K562 (cell line): Measurements from ENCODE around the gene AK4. TPM values are rescaled to one million over a fixed set of nuclear protein-coding genes. Genes with fewer than 3 reads are reported as not detected.

Experiments used
- BRD4 ChIP-seq: fragments of 200-600 bp; sonication (generic); IDR thresholded peaks from 2 replicates; pipeline ENCODE4 v1.6.1; 2017; ENCODE audit warnings: inconsistent platforms
- CBFB ChIP-seq: sonication (generic); formaldehyde crosslinking; IDR thresholded peaks from 2 replicates; pipeline ENCODE4 v1.4.0; 2020; ENCODE audit warnings: mild to moderate bottlenecking, missing genetic modification reagents
- EGR1 ChIP-seq: fragments of 450-650 bp; conservative IDR thresholded peaks from 2 replicates; pipeline ENCODE4 v1.6.1; 2017; ENCODE audit warnings: mild to moderate bottlenecking
- ETV1 ChIP-seq: fragments of 450-650 bp; conservative IDR thresholded peaks from 2 replicates; pipeline ENCODE4 v1.6.1; 2016; ENCODE audit warnings: missing genetic modification characterization, control low read depth, low read depth, missing compliant biosample characterization
- FOXK2 ChIP-seq, 2 experiments: fragments of 450-650 bp; IDR thresholded peaks in 1 of 2; conservative IDR thresholded peaks in 1 of 2; 2 replicates each; pipeline ENCODE4 v1.6.1; 2016; ENCODE audit warnings: low read depth in 2 of 2, mild to moderate bottlenecking in 1 of 2
- MTA3 ChIP-seq: fragments of 450-650 bp; formaldehyde crosslinking; IDR thresholded peaks from 2 replicates; pipeline ENCODE4 v1.6.1; 2017; ENCODE audit warnings: mild to moderate bottlenecking, borderline replicate concordance
- TAF7 ChIP-seq: fragments of 450-650 bp; IDR thresholded peaks from 2 replicates; pipeline ENCODE4 v1.6.1; 2016; ENCODE audit warnings: missing genetic modification characterization, missing compliant biosample characterization
- ZBTB8A ChIP-seq: fragments of 450-650 bp; IDR thresholded peaks from 2 replicates; pipeline ENCODE4 v1.6.1; 2018; ENCODE audit warnings: mild to moderate bottlenecking, moderate library complexity; ENCODE audit not compliant: partially characterized antibody
- ZNF121 ChIP-seq: sonication (generic); formaldehyde crosslinking; conservative IDR thresholded peaks from 2 replicates; pipeline ENCODE4 v1.8.0; 2022; ENCODE audit warnings: missing genetic modification reagents
- ZNF696 ChIP-seq: fragments of 250-450 bp; sonication (Bioruptor Pico); conservative IDR thresholded peaks from 2 replicates; pipeline ENCODE4 v1.4.0; 2020; ENCODE audit warnings: mild to moderate bottlenecking, moderate library complexity
- polyA plus RNA-seq, 8 experiments: library from polyadenylated mRNA; depleted of rRNA in 4 of 8; stranded (reverse) in 5 of 8; unstranded in 3 of 8; fragments of >200 nt; fragmentation: Nextera tagmentation in 2 of 8; fragmentation: Illumina TruSeq in 1 of 8; extraction: Ambion mirVana in 2 of 8; extraction: Trizol in 1 of 8; gene quantifications; 2 replicates each; pipeline versions ENCODE4 v1.2.1 to v1.2.3, GENCODE V29; 2011 to 2014; ENCODE audit warnings: inconsistent platforms in 1 of 8, missing spikeins in 1 of 8
- total RNA-seq, 7 experiments: library from RNA; depleted of rRNA in 6 of 7; stranded (reverse); fragments of >200 nt in 6 of 7; fragmentation: Illumina TruSeq in 2 of 7; extraction: Trizol in 2 of 7; gene quantifications; 2 replicates each; pipeline versions ENCODE4 v1.2.1 to v1.2.3, GENCODE V29; 2011 to 2021; ENCODE audit warnings: low replicate concordance in 1 of 7
- TF ChIP-seq, protein P1 (sequence below): fragments of 250-450 bp; sonication (Bioruptor Pico); IDR thresholded peaks from 2 replicates; pipeline ENCODE4 v1.8.0; 2021; ENCODE audit warnings: moderate library complexity, mild to moderate bottlenecking, inconsistent platforms
- TF ChIP-seq, protein P2 (sequence below): fragments of 450-650 bp; formaldehyde crosslinking; IDR thresholded peaks from 2 replicates; pipeline ENCODE4 v1.4.0; 2020; ENCODE audit warnings: mild to moderate bottlenecking, mixed read lengths

The AK4 gene
- total and polyA plus RNA-seq, 9 of the 15 experiments (the other 6 are each of a cell fraction or from before 2014, with no cell fraction given): 10.4 to 96.6 (median 21.5) TPM

DNA sequence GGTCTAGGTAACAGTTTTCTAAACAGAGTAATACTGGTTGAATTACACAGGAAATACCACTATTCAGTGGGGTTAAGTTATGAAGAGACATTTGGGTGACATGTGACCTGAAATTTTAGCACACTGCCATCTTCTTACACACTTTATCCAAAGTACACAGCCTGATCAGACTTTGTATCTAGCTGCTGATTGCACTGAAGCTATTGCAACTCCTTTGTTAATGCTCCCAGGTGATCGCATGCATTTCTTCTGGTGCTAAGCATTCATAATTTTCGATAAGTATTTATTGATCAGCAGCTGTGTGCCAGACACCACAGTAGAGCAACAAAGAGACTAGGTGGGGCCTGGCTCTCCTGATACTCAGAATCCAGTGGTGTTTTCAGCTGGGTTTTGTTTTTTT is 52.4 kb downstream of the AK4 start (continued):
- TF ChIP-seq FOXK2 (conservative IDR thresholded peaks at IDR 0.05 in 1 of 2, IDR thresholded peaks at IDR 0.05 in 1 of 2; ENCODE audit: low read depth in 2 of 2): no peak
- no peak for TF ChIP-seq ZNF121 (CRISPR knock-in tag)
- no peak for TF ChIP-seq BRD4
- TF ChIP-seq, protein P1, sequence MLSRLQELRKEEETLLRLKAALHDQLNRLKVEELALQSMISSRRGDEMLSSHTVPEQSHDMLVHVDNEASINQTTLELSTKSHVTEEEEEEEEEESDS (CRISPR knock-in tag): no peak
- TF ChIP-seq ZBTB8A: no peak
- no peak for TF ChIP-seq ZNF696 (CRISPR knock-in tag)
- TF ChIP-seq EGR1: no peak
- TF ChIP-seq, protein P2, sequence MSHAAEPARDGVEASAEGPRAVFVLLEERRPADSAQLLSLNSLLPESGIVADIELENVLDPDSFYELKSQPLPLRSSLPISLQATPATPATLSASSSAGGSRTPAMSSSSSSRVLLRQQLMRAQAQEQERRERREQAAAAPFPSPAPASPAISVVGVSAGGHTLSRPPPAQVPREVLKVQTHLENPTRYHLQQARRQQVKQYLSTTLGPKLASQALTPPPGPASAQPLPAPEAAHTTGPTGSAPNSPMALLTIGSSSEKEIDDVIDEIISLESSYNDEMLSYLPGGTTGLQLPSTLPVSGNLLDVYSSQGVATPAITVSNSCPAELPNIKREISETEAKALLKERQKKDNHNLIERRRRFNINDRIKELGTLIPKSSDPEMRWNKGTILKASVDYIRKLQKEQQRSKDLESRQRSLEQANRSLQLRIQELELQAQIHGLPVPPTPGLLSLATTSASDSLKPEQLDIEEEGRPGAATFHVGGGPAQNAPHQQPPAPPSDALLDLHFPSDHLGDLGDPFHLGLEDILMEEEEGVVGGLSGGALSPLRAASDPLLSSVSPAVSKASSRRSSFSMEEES (CRISPR knock-in tag): no peak
- no peak for TF ChIP-seq CBFB (CRISPR knock-in tag)
- no peak for TF ChIP-seq ETV1
- TF ChIP-seq MTA3: no peak
- no peak for TF ChIP-seq TAF7 (tag)
